Epithelial cell of esophagus (primary cell): ENCODE measurements around the gene PRPF4.

Experiments
- DNase-seq: peaks from one replicate; pipeline ENCODE4 v3.0.0; 2010; ENCODE audit warnings: low read depth
- H3K4me3 ChIP-seq: 2 replicates; pipeline ENCODE4 v1.5.1; 2011; ENCODE audit warnings: mild to moderate bottlenecking, low read length, control low read depth
- CTCF ChIP-seq: IDR thresholded peaks from 2 replicates; pipeline ENCODE4 v1.5.1; 2011; ENCODE audit warnings: low read depth, mild to moderate bottlenecking, low read length, control low read depth, inconsistent platforms; ENCODE audit not compliant: insufficient read depth; ENCODE audit errors: missing control alignments

Gene PRPF4

GRCh38 chr9:113301548-113301947 is 26.1 kb downstream of the PRPF4 start:
- H3K4me3 ChIP-seq = no peak overlapping the region
- no peak for TF ChIP-seq CTCF
- DNase-seq = no peak

GRCh38 chr9:113302792-113303418 is 27.4 kb downstream of the PRPF4 start, which contains the start of gene RNF183:
Gene RNF183 (minus strand): TSS chr9:113303376. CDS start chr9:113298184, 5,192 bp downstream.
- DNase-seq = peak; percentile 35
- no peak within 1 kb of the TSS for H3K4me3 ChIP-seq
- no peak for TF ChIP-seq CTCF

- no peak overlapping the region for H3K4me3 ChIP-seq
- TF ChIP-seq CTCF = no peak
- no peak for DNase-seq
Observed at GRCh38 chr9:113306566-113306965, 31.1 kb downstream of the PRPF4 start.

- no peak for TF ChIP-seq CTCF
- no peak for DNase-seq
- H3K4me3 ChIP-seq = no peak overlapping the region
Observed at GRCh38 chr9:113307396-113307975, 32.0 kb downstream of the PRPF4 start.

GRCh38 chr9:113309204-113309813 is 33.9 kb downstream of the PRPF4 start:
- TF ChIP-seq CTCF = peak; percentile 90
- DNase-seq = peak; percentile 60
- H3K4me3 ChIP-seq = no peak overlapping the region

- no peak for TF ChIP-seq CTCF
- no peak overlapping the region for H3K4me3 ChIP-seq
- no peak for DNase-seq
Observed at GRCh38 chr9:113310538-113310937, 35.1 kb downstream of the PRPF4 start.
